H54 (cell line): ENCODE results near the gene AZU1.
"Not testable (repeated sequence)": the region's sequence is repeated elsewhere in the genome, so short reads cannot be mapped to it uniquely, and the experiment has no call there.

Experiments used
- DNase-seq: peaks from one replicate; pipeline ENCODE4 v3.0.0; 2011; ENCODE audit warnings: low spot score, mixed read lengths; ENCODE audit not compliant: insufficient read length
- FAIRE-seq: peaks from 3 replicates; lab custom pipeline; 2011; peaks lifted over from hg19 to GRCh38; lab: Jason Lieb, UNC
- POLR2A ChIP-seq: IDR thresholded peaks from 2 replicates; pipeline ENCODE4 v1.6.1; 2011; ENCODE audit warnings: low read depth, mild to moderate bottlenecking, low read length

Gene AZU1

GRCh38 chr19:868458-869244, 41.0 kb downstream of the AZU1 start:
- FAIRE-seq (no peak), DNase-seq (no peak)
- TF ChIP-seq POLR2A, result no peak

GRCh38 chr19:869245-870177, 41.9 kb downstream of the AZU1 start:
- TF ChIP-seq POLR2A, result no peak
- FAIRE-seq (peak; percentile 23), DNase-seq (peak; percentile 89)

- FAIRE-seq (no peak), DNase-seq (no peak)
- TF ChIP-seq POLR2A, result no peak
Observed at GRCh38 chr19:870314-870713, 42.7 kb downstream of the AZU1 start.

GRCh38 chr19:870963-871401, 43.3 kb downstream of the AZU1 start:
- FAIRE-seq (no peak), DNase-seq (no peak)
- no peak for TF ChIP-seq POLR2A

- FAIRE-seq (no peak), DNase-seq (no peak)
- TF ChIP-seq POLR2A, result no peak
Observed at GRCh38 chr19:871446-872265, 44.0 kb downstream of the AZU1 start.

GRCh38 chr19:872266-872951, 44.8 kb downstream of the AZU1 start:
- no peak for FAIRE-seq
- no peak for TF ChIP-seq POLR2A
- peak; percentile 92 for DNase-seq

- FAIRE-seq (no peak), DNase-seq (peak; percentile 82)
- TF ChIP-seq POLR2A, result no peak
Observed at GRCh38 chr19:873084-873483, 45.4 kb downstream of the AZU1 start.

- DNase-seq (no peak), FAIRE-seq (no peak)
- no peak for TF ChIP-seq POLR2A
Observed at GRCh38 chr19:873561-874041, 46.0 kb downstream of the AZU1 start.

- no peak for TF ChIP-seq POLR2A
- no peak for DNase-seq
- FAIRE-seq, result no peak
Observed at GRCh38 chr19:875265-875879, 47.7 kb downstream of the AZU1 start.

GRCh38 chr19:876089-876488, 48.5 kb downstream of the AZU1 start:
- no peak for TF ChIP-seq POLR2A
- no peak for FAIRE-seq

GRCh38 chr19:876780-877314, 49.2 kb downstream of the AZU1 start:
- FAIRE-seq (no peak), DNase-seq (no peak)
- no peak for TF ChIP-seq POLR2A

More at GRCh38 chr19:876089-876488, 48.5 kb downstream of the AZU1 start:
- no peak for DNase-seq

GRCh38 chr19:877992-878660, 50.5 kb downstream of the AZU1 start:
- not testable (repeated sequence) for FAIRE-seq

GRCh38 chr19:878751-879561, 51.3 kb downstream of the AZU1 start:
- FAIRE-seq, DNase-seq: not testable (repeated sequence)

More at GRCh38 chr19:877992-878660, 50.5 kb downstream of the AZU1 start:
- DNase-seq, result not testable (repeated sequence)
